Thyroid gland (tissue), 4 donors: ENCODE measurements around the gene HACD2.

Experiments used
- POLR2A ChIP-seq, 2 donors: fragments of 450-650 bp; IDR thresholded peaks; one replicate each; pipeline ENCODE4 v1.6.1; 2017; ENCODE audit warnings: antibody characterized with exemption in 2 of 2, mild to moderate bottlenecking in 2 of 2, moderate library complexity in 1 of 2
- TF ChIP-seq, protein P1 (sequence below), 6 experiments: fragments of 200-600 bp in 3 of 6; fragments of 450-650 bp in 3 of 6; sonication (generic) in 3 of 6; IDR thresholded peaks; one replicate each; pipeline ENCODE4 v1.5.1; 2016 to 2019; ENCODE audit warnings: antibody characterized with exemption in 6 of 6, mild to moderate bottlenecking in 2 of 6, inconsistent platforms in 1 of 6, moderate library complexity in 1 of 6

DNA sequence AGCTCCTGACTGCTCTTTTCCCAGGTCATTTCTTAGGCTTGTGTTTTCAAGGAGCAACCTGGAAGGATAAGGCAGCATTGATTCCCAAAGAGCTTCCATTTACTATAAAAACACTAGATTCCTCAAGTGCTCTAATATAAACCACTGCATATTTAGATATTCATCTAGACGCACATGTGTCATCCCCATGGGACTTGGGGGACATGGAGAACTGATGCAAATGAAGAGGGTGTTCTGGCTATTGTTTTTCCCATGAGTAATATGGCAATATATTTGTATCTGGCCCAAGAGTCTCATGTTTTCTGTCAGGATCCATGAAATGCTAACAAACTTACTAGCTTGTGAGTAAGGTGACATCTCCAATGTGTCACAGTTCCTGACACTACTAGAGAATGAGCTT lies 31.3 kb downstream of the HACD2 start:
- TF ChIP-seq, protein P1, sequence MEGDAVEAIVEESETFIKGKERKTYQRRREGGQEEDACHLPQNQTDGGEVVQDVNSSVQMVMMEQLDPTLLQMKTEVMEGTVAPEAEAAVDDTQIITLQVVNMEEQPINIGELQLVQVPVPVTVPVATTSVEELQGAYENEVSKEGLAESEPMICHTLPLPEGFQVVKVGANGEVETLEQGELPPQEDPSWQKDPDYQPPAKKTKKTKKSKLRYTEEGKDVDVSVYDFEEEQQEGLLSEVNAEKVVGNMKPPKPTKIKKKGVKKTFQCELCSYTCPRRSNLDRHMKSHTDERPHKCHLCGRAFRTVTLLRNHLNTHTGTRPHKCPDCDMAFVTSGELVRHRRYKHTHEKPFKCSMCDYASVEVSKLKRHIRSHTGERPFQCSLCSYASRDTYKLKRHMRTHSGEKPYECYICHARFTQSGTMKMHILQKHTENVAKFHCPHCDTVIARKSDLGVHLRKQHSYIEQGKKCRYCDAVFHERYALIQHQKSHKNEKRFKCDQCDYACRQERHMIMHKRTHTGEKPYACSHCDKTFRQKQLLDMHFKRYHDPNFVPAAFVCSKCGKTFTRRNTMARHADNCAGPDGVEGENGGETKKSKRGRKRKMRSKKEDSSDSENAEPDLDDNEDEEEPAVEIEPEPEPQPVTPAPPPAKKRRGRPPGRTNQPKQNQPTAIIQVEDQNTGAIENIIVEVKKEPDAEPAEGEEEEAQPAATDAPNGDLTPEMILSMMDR (IDR thresholded peaks at IDR 0.05): no peak
- TF ChIP-seq POLR2A (IDR thresholded peaks at IDR 0.05): no peak
